Measurements from ENCODE around the gene USH2A.
"Not testable (repeated sequence)": the region's sequence is repeated elsewhere in the genome, so short reads cannot be mapped to it uniquely, and the experiment has no call there.

USH2A gene

DNA sequence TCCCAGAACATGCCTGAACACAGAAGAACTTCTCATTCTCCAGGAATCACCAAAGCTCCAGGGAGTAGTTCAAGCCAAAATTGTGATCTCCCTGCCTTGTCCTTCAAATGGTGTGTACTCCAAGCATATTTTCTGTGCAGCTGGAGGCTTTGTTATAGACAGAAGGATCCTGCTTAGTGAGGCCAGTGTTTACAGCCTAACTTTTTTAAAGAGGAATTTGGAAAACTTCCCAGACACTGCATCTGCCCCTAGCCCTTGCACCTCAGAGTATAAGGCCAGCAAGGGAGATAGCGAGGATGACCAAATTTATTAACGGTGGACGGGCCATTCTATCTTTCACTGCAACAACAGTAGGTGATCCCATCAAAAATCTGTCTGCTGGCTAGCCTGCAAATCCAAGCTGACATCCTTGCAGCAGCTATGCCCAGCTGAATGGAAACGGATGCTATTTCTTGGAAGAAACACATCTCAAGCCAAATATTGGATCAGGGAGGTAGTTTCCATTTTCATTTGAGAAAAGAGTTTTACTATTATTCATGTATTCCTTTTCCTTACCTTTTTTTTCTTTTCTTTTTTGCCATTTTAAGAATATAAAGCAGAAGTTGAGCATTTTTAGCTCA lies 249.8 kb downstream of the USH2A start:
- H3K4me3 ChIP-seq (replicated peaks; ENCODE audit: low read depth, low read length), result no peak overlapping the region
- TF ChIP-seq CTCF (IDR thresholded peaks at IDR 0.05; ENCODE audit: low read length, missing control alignments), result no peak
- DNase-seq (ENCODE audit: low read depth), result no peak

DNA sequence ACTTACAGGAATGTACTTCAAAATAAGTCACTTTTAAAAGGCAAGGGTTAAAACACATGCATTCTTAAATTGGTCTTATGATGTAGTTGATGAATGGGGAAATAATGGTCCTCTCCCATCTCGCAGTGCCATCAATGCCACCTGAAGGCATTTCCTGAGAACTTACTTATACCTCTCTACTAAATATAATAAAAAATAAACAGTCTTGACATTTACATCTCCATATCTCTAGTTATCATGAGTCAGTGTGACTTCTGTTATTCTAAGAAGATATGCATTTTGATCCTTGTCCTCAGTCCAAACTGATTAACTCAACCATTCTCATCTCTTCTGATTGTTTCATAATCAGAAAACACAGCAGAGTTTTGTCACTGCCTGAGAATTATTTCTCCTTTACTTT lies 253.9 kb downstream of the USH2A start:
- no peak overlapping the region for H3K4me3 ChIP-seq (replicated peaks; ENCODE audit: low read depth, low read length)
- TF ChIP-seq CTCF (IDR thresholded peaks at IDR 0.05; ENCODE audit: low read length, missing control alignments), result no peak
- no peak for DNase-seq (ENCODE audit: low read depth)

DNA sequence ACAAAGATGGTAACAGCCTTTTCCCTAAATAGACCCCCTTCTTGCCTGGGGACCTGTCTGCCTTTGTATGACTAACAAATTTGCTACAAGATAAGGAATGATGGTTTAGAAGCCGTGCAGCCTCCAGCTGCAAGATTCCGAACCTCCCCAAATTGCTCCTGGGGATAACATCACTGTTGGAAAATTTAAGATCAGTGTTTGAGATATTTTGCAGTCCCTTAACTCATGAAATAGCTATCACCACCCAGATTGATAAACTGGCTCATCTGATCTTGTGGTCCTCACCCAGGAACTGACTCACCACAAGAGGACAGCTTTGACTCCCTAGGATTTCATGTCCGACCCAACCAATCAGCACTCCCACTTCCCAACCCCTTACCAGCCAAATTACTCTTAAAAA lies 254.7 kb downstream of the USH2A start:
- no peak for DNase-seq (ENCODE audit: low read depth)
- no peak overlapping the region for H3K4me3 ChIP-seq (replicated peaks; ENCODE audit: low read depth, low read length)
- TF ChIP-seq CTCF (IDR thresholded peaks at IDR 0.05; ENCODE audit: low read length, missing control alignments), result no peak

- DNase-seq (ENCODE audit: low read depth), result no peak
- H3K4me3 ChIP-seq (replicated peaks; ENCODE audit: low read depth, low read length), result no peak overlapping the region
- no peak for TF ChIP-seq CTCF (IDR thresholded peaks at IDR 0.05; ENCODE audit: low read length, missing control alignments)
Measured at GRCh38 chr1:216154063-216154462, 269.2 kb downstream of the USH2A start.

- DNase-seq (ENCODE audit: low read depth), result no peak
- no peak overlapping the region for H3K4me3 ChIP-seq (replicated peaks; ENCODE audit: low read depth, low read length)
- TF ChIP-seq CTCF (IDR thresholded peaks at IDR 0.05; ENCODE audit: low read length, missing control alignments), result no peak
Measured at GRCh38 chr1:216153130-216153529, 270.1 kb downstream of the USH2A start.

DNA sequence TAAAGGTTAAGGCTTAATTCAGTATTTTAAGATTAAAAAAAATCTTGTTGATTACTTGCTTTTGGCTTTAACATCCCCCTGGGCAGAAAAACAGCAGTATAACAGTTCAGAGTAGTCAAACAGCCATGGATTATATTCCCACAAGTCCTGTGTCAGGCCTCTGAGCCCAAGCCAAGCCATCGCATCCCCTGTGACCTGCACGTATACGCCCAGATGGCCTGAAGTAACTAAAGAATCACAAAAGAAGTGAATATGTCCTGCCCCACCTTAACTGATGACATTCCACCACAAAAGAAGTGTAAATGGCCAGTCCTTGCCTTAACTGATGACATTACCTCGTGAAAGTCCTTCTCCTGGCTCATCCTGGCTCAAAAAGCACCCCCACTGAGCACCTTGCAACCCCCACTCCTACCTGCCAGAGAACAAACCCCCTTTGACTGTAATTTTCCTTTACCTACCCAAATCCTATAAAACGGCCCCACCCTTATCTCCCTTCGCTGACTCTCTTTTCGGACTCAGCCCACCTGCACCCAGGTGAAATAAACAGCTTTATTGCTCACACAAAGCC lies 277.7 kb downstream of the USH2A start:
- not testable (repeated sequence) for DNase-seq (ENCODE audit: low read depth); H3K4me3 ChIP-seq (replicated peaks; ENCODE audit: low read depth, low read length)

GRCh38 chr1:216144661-216145450 lies 278.4 kb downstream of the USH2A start:
- no peak for DNase-seq (ENCODE audit: low read depth)
- TF ChIP-seq CTCF (IDR thresholded peaks at IDR 0.05; ENCODE audit: low read length, missing control alignments), result no peak
- H3K4me3 ChIP-seq (replicated peaks; ENCODE audit: low read depth, low read length), result no peak overlapping the region

Measured in fibroblast of pulmonary artery (primary cell).